H1 (cell line): ENCODE results near the gene SPATA16. TPM values are rescaled to one million over a fixed set of nuclear protein-coding genes. Genes with fewer than 3 reads are reported as not detected.

ENCODE experiments used
- CTCF ChIA-PET: fragments of 300-600 bp; sonication (Branson Sonifier 250); formaldehyde crosslinking; loops from one replicate; lab custom pipeline; 2021; ENCODE audit not compliant: partially characterized antibody; lab: Charles Lee
- POLR2A ChIA-PET: fragments of 300-600 bp; sonication (Branson Sonifier 250); formaldehyde crosslinking; loops from one replicate; lab custom pipeline; 2021; ENCODE audit warnings: inconsistent platforms; ENCODE audit not compliant: partially characterized antibody; lab: Charles Lee
- DNase-seq, 2 experiments: peaks; one replicate each; pipeline versions ENCODE4 v3.0.0 to v3.0.0-alpha.2; 2010 to 2022; ENCODE audit warnings: low spot score in 2 of 2, low read depth in 1 of 2, mixed read lengths in 1 of 2
- FAIRE-seq: peaks from 2 replicates; lab custom pipeline; 2011; peaks lifted over from hg19 to GRCh38; lab: Jason Lieb, UNC
- H2AFZ ChIP-seq: 2 replicates; pipeline ENCODE4 v1.8.1; 2012; ENCODE audit warnings: low read length, inconsistent platforms
- H2AK5ac ChIP-seq: 2 replicates; pipeline ENCODE4 v1.6.1; 2013; ENCODE audit warnings: low read depth, low read length
- H2BK120ac ChIP-seq: replicated peaks from 2 replicates; pipeline ENCODE3; 2013; ENCODE audit warnings: low read depth, low read length, inconsistent platforms
- H2BK12ac ChIP-seq: 2 replicates; pipeline ENCODE4 v1.6.1; 2013; ENCODE audit warnings: low read depth, low read length
- H2BK15ac ChIP-seq: 2 replicates; pipeline ENCODE4 v1.6.1; 2013; ENCODE audit warnings: low read length
- H2BK20ac ChIP-seq: 2 replicates; pipeline ENCODE4 v1.6.1; 2013; ENCODE audit warnings: low read length
- H2BK5ac ChIP-seq: 2 replicates; pipeline ENCODE4 v1.6.1; 2013; ENCODE audit warnings: low read depth, low read length
- H3K14ac ChIP-seq: 2 replicates; pipeline ENCODE4 v1.6.1; 2013; ENCODE audit warnings: inconsistent platforms; ENCODE audit not compliant: insufficient read length
- H3K18ac ChIP-seq: 2 replicates; pipeline ENCODE4 v1.6.1; 2013; ENCODE audit warnings: low read length; ENCODE audit errors: extremely low read depth
- H3K23ac ChIP-seq: 2 replicates; pipeline ENCODE4 v1.6.1; 2013; ENCODE audit warnings: inconsistent platforms; ENCODE audit not compliant: insufficient read length
- H3K23me2 ChIP-seq: 2 replicates; pipeline ENCODE4 v1.6.1; 2013; ENCODE audit warnings: low read depth, low read length
- H3K27ac ChIP-seq: 2 replicates; pipeline ENCODE4 v1.6.1; 2011; ENCODE audit warnings: low read depth, low read length, inconsistent platforms
- H3K27me3 ChIP-seq, 4 experiments: replicated peaks in 1 of 4; 1 replicate in 1 of 4; 2 replicates in 3 of 4; pipeline versions ENCODE4 v1.6.1 to v1.8.1; 2011 to 2013; ENCODE audit warnings: low read length in 3 of 4, mild to moderate bottlenecking in 3 of 4, inconsistent platforms in 2 of 4, mixed read lengths in 2 of 4, moderate library complexity in 1 of 4; ENCODE audit not compliant: control insufficient read depth in 3 of 4, insufficient read depth in 3 of 4; ENCODE audit errors: extremely low read depth in 1 of 4
- H3K36me3 ChIP-seq, 4 experiments: 2 replicates each; pipeline versions ENCODE4 v1.6.1 to v1.8.1; 2011 to 2013; ENCODE audit warnings: mild to moderate bottlenecking in 4 of 4, low read length in 3 of 4, moderate library complexity in 2 of 4, control low read depth in 1 of 4, inconsistent platforms in 1 of 4; ENCODE audit not compliant: insufficient read depth in 4 of 4, control insufficient read depth in 2 of 4
- H3K4ac ChIP-seq: replicated peaks from 2 replicates; pipeline ENCODE3; 2013; ENCODE audit warnings: low read length, low read depth, mixed read lengths, inconsistent platforms; ENCODE audit not compliant: insufficient read length
- H3K4me1 ChIP-seq, 4 experiments: replicated peaks in 1 of 4; 1 replicate in 1 of 4; 2 replicates in 3 of 4; pipeline versions ENCODE4 v1.6.1 to v1.8.1; 2011 to 2013; ENCODE audit warnings: low read length in 3 of 4, inconsistent platforms in 2 of 4, mixed read lengths in 1 of 4; ENCODE audit not compliant: insufficient read depth in 4 of 4, control insufficient read depth in 3 of 4
- H3K4me2 ChIP-seq, 2 experiments: 2 replicates each; pipeline versions ENCODE4 v1.6.1 to v1.8.1; 2011 to 2013; ENCODE audit warnings: low read depth in 2 of 2, low read length in 2 of 2, control low read depth in 1 of 2, inconsistent platforms in 1 of 2, mild to moderate bottlenecking in 1 of 2; ENCODE audit not compliant: insufficient read depth in 1 of 2
- H3K4me3 ChIP-seq, 4 experiments: fragments of 200-600, 300-600 bp in 1 of 4; sonication (generic), shearing (Covaris generic), sonication (Bioruptor Twin) in 1 of 4; 2 replicates each; pipeline versions ENCODE4 v1.5.1 to v1.8.1; 2011 to 2016; ENCODE audit warnings: low read length in 4 of 4, low read depth in 3 of 4, control low read depth in 2 of 4, inconsistent platforms in 2 of 4, mild to moderate bottlenecking in 2 of 4, mixed read lengths in 1 of 4, moderate library complexity in 1 of 4; ENCODE audit not compliant: insufficient read depth in 2 of 4; ENCODE audit errors: extremely low read depth in 1 of 4
- H3K56ac ChIP-seq: replicated peaks from 2 replicates; pipeline ENCODE3; 2013; ENCODE audit warnings: low read depth, mild to moderate bottlenecking, mixed read lengths, low read length, inconsistent platforms; ENCODE audit not compliant: insufficient read length
- H3K79me1 ChIP-seq: 2 replicates; pipeline ENCODE4 v1.6.1; 2013; ENCODE audit warnings: low read depth, low read length, control low read depth
- H3K79me2 ChIP-seq, 2 experiments: 2 replicates each; pipeline versions ENCODE4 v1.6.1 to v1.8.1; 2012 to 2013; ENCODE audit warnings: low read length in 2 of 2, mild to moderate bottlenecking in 2 of 2, inconsistent platforms in 1 of 2; ENCODE audit not compliant: insufficient read depth in 2 of 2, control insufficient read depth in 1 of 2
- H3K9ac ChIP-seq, 4 experiments: replicated peaks in 1 of 4; 1 replicate in 1 of 4; 2 replicates in 3 of 4; pipeline versions ENCODE4 v1.6.1 to v1.8.1; 2011 to 2013; ENCODE audit warnings: low read depth in 3 of 4, low read length in 3 of 4, control low read depth in 2 of 4, mild to moderate bottlenecking in 2 of 4, moderate library complexity in 2 of 4, inconsistent platforms in 1 of 4; ENCODE audit errors: extremely low read depth in 1 of 4
- H3K9me3 ChIP-seq, 2 experiments: 2 replicates each; pipeline versions ENCODE4 v1.6.1 to v1.8.1; 2012 to 2013; ENCODE audit warnings: mild to moderate bottlenecking in 2 of 2, moderate library complexity in 2 of 2, control low read depth in 1 of 2, inconsistent platforms in 1 of 2, low read depth in 1 of 2, low read length in 1 of 2, mixed read lengths in 1 of 2; ENCODE audit not compliant: insufficient read depth in 2 of 2
- H4K20me1 ChIP-seq, 2 experiments: replicated peaks in 1 of 2; 2 replicates each; pipeline versions ENCODE3 to v1.8.1; 2011 to 2013; ENCODE audit warnings: inconsistent platforms in 2 of 2, low read length in 2 of 2, mild to moderate bottlenecking in 1 of 2; ENCODE audit not compliant: insufficient read depth in 2 of 2, control insufficient read depth in 1 of 2
- H4K5ac ChIP-seq: 2 replicates; pipeline ENCODE4 v1.6.1; 2013; ENCODE audit warnings: low read length, low read depth, mixed read lengths, inconsistent platforms; ENCODE audit not compliant: insufficient read length
- H4K8ac ChIP-seq: 2 replicates; pipeline ENCODE4 v1.8.0; 2013; ENCODE audit warnings: mild to moderate bottlenecking, moderate library complexity, low read length, inconsistent platforms; ENCODE audit not compliant: insufficient read depth; ENCODE audit errors: extremely low read depth
- H4K91ac ChIP-seq: replicated peaks from 2 replicates; pipeline ENCODE3; 2013; ENCODE audit warnings: low read length, mixed read lengths, inconsistent platforms; ENCODE audit not compliant: insufficient read length
- CEBPB ChIP-seq: IDR thresholded peaks from 2 replicates; pipeline ENCODE4 v1.6.1; 2012; ENCODE audit warnings: low read depth, low read length
- WGBS, 2 experiments: shearing (Covaris generic) in 1 of 2; methylation state at CpG; one replicate each; pipeline versions ENCODE4 v1.1.6 to v1.1.7; 2013 to 2015; ENCODE audit warnings: low lambda C conversion rate in 2 of 2, mixed read lengths in 2 of 2, inconsistent platforms in 1 of 2, low coverage in 1 of 2, missing lambda C conversion rate in 1 of 2; ENCODE audit not compliant: insufficient replicate concordance in 2 of 2, insufficient coverage in 1 of 2, insufficient read length in 1 of 2; ENCODE audit errors: extremely low coverage in 1 of 2, missing lambda C conversion rate in 1 of 2; 5-methylcytosine and 5-hydroxymethylcytosine counted together
- polyA plus RNA-seq, 7 experiments: library from polyadenylated mRNA; depleted of rRNA in 3 of 7; stranded (reverse) in 5 of 7; unstranded in 2 of 7; fragments of >200 nt in 5 of 7; fragments of 200-250 nt in 2 of 7; gene quantifications; 1 replicate in 5 of 7; 2 replicates in 1 of 7; 4 replicates in 1 of 7; pipeline versions ENCODE4 v1.2.1 to v1.2.3, GENCODE V29; 2011 to 2013; ENCODE audit warnings: missing spikeins in 2 of 7, mixed read lengths in 2 of 7
- total RNA-seq: library from RNA; stranded (reverse); fragmentation: NEBNext Ultra II Directional; extraction: Animal tissue kit (Norgen Biotek cat#: 25700); gene quantifications from 2 replicates; pipeline ENCODE4 v1.2.1, GENCODE V29; 2021

Gene SPATA16
- total and polyA plus RNA-seq, 2 of the 8 experiments (the other 6 are each of a cell fraction or from before 2014, with no cell fraction given) = 0.05 to 2.7 TPM

GRCh38 chr3:173003471-173003870, 137.6 kb downstream of the SPATA16 start:
- no peak overlapping the region for H4K5ac ChIP-seq
- H4K91ac ChIP-seq = no peak overlapping the region
- H3K4ac ChIP-seq = no peak overlapping the region
- H3K4me1 ChIP-seq = no peaks in the 10 kb centered on the region; a peak in 1 of 7 replicates
- H3K4me3 ChIP-seq = no peak overlapping the region
- ChIA-PET POLR2A (no interaction called here), CTCF (interaction anchor here (1.7 kb wide), 1 partner anchor 17 kb away, joined by 9 read pairs; no protein-coding TSS in a partner anchor)
- no peak overlapping the region for H2BK15ac ChIP-seq
- no peak overlapping the region for H3K4me2 ChIP-seq
- H3K79me2 ChIP-seq = no peaks in the 10 kb centered on the region
- H3K27me3 ChIP-seq = no peaks in the 10 kb centered on the region
- no peaks in the 10 kb centered on the region for H3K9me3 ChIP-seq
- H3K27ac ChIP-seq = no peak overlapping the region
- H3K23me2 ChIP-seq = no peaks in the 10 kb centered on the region
- H2BK20ac ChIP-seq = no peak overlapping the region
- H4K20me1 ChIP-seq = no peaks in the 10 kb centered on the region
- FAIRE-seq (no peak), DNase-seq (no peak)
- H3K36me3 ChIP-seq = no peaks in the 10 kb centered on the region
- H4K8ac ChIP-seq = no peak overlapping the region
- no peak overlapping the region for H2AK5ac ChIP-seq
- WGBS, 2 experiments = 93% methylated on average over 2 of the region's 2 CpGs; no CpG with 5 or more reads in 1 of the 2 experiments
- H3K18ac ChIP-seq = no peak overlapping the region
- no peak overlapping the region for H3K14ac ChIP-seq
- H2BK120ac ChIP-seq = no peak overlapping the region
- H2BK12ac ChIP-seq = no peak overlapping the region
- TF ChIP-seq CEBPB = no peak
- no peaks in the 10 kb centered on the region for H3K79me1 ChIP-seq
- no peak overlapping the region for H2AFZ ChIP-seq
- no peak overlapping the region for H3K9ac ChIP-seq
- H2BK5ac ChIP-seq = no peak overlapping the region
- H3K23ac ChIP-seq = no peak overlapping the region
- H3K56ac ChIP-seq = no peak overlapping the region
